Tibial nerve (tissue), 4 donors: ENCODE results near the gene SLC24A3. TPM values are rescaled to one million over a fixed set of nuclear protein-coding genes. Genes with fewer than 3 reads are reported as not detected.
A peak's percentile ranks its signal among the peaks of the same experiment; 100 is the strongest.
"Not testable (repeated sequence)": the region's sequence is repeated elsewhere in the genome, so short reads cannot be mapped to it uniquely, and the experiment has no call there.

Experiments used
- DNase-seq, 2 donors: peaks; one replicate each; pipeline ENCODE4 v3.0.0-alpha.2; 2019; ENCODE audit warnings: low spot score in 2 of 2
- H3K27ac ChIP-seq, 4 donors: fragments of 200-600 bp; sonication (generic) in 3 of 4; one replicate each; pipeline ENCODE4 v1.5.1; 2017 to 2019; ENCODE audit warnings: mild to moderate bottlenecking in 1 of 4
- H3K27me3 ChIP-seq, 2 donors: fragments of 200-600 bp; sonication (generic) in 1 of 2; one replicate each; pipeline versions ENCODE4 v1.5.1 to v1.6.0; 2017 to 2019
- H3K36me3 ChIP-seq, 3 donors: fragments of 200-600 bp; sonication (generic); one replicate each; pipeline ENCODE4 v1.5.1; 2018 to 2019
- H3K4me1 ChIP-seq, 4 donors: fragments of 200-600 bp; sonication (generic) in 3 of 4; one replicate each; pipeline ENCODE4 v1.5.1; 2017 to 2019
- H3K4me3 ChIP-seq, 4 donors: fragments of 200-600 bp; sonication (generic) in 3 of 4; one replicate each; pipeline ENCODE4 v1.5.1; 2017 to 2019; ENCODE audit warnings: mild to moderate bottlenecking in 1 of 4, moderate library complexity in 1 of 4
- H3K9me3 ChIP-seq, 4 donors: fragments of 200-600 bp; sonication (generic) in 3 of 4; one replicate each; pipeline ENCODE4 v1.5.1; 2017 to 2019
- EP300 ChIP-seq, 2 donors: sonication (generic); formaldehyde crosslinking; IDR thresholded peaks; one replicate each; pipeline ENCODE4 v1.6.1; 2017; ENCODE audit warnings: antibody characterized with exemption in 2 of 2, mild to moderate bottlenecking in 1 of 2
- POLR2A ChIP-seq, 2 donors: fragments of 450-650 bp; IDR thresholded peaks; one replicate each; pipeline ENCODE4 v1.6.1; 2017; ENCODE audit warnings: antibody characterized with exemption in 2 of 2, mild to moderate bottlenecking in 2 of 2, moderate library complexity in 2 of 2
- WGBS, 2 donors: methylation state at CpG; one replicate each; pipeline ENCODE4 v1.1.5; 2018; 5-methylcytosine and 5-hydroxymethylcytosine counted together
- total RNA-seq, 4 donors: library from RNA; depleted of rRNA; stranded (reverse); fragments of >200 nt; gene quantifications; one replicate each; pipeline ENCODE4 v1.1.0, GENCODE V29; 2016
- TF ChIP-seq, protein P1 (sequence below), 5 experiments: fragments of 200-600 bp in 3 of 5; fragments of 450-650 bp in 2 of 5; sonication (generic) in 3 of 5; IDR thresholded peaks; one replicate each; pipeline ENCODE4 v1.5.1; 2016 to 2019; ENCODE audit warnings: antibody characterized with exemption in 5 of 5, mild to moderate bottlenecking in 3 of 5, moderate library complexity in 2 of 5

Gene SLC24A3
- total RNA-seq, 4 donors from 2014 or later = 1.3 to 4.0 (median 2.7) TPM

DNA sequence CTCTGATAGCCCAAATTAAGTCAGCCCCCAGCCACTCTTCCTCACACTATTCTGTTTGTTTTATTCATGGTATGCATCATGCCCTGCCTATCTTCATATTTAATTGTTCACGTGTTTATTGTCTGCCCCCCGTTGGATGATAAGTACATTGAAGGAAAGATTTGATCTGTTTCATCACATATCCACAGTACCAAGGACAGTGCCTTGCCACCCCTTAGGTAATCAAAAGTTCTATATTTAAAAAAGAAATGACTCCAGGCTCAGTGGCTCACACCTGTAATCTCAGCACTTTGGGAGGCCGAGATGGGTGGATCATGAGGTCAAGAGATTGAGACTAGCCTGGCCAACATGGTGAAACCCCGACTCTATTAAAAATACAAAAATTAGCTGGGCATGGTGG is 535.5 kb downstream of the SLC24A3 start:
- WGBS, 2 donors = 92 to 94% methylated on average over 4 of the region's 4 CpGs
- TF ChIP-seq, protein P1, sequence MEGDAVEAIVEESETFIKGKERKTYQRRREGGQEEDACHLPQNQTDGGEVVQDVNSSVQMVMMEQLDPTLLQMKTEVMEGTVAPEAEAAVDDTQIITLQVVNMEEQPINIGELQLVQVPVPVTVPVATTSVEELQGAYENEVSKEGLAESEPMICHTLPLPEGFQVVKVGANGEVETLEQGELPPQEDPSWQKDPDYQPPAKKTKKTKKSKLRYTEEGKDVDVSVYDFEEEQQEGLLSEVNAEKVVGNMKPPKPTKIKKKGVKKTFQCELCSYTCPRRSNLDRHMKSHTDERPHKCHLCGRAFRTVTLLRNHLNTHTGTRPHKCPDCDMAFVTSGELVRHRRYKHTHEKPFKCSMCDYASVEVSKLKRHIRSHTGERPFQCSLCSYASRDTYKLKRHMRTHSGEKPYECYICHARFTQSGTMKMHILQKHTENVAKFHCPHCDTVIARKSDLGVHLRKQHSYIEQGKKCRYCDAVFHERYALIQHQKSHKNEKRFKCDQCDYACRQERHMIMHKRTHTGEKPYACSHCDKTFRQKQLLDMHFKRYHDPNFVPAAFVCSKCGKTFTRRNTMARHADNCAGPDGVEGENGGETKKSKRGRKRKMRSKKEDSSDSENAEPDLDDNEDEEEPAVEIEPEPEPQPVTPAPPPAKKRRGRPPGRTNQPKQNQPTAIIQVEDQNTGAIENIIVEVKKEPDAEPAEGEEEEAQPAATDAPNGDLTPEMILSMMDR (IDR thresholded peaks at IDR 0.05) = no peak
- TF ChIP-seq EP300 (IDR thresholded peaks at IDR 0.05) (no peak), POLR2A (IDR thresholded peaks at IDR 0.05) (no peak)

DNA sequence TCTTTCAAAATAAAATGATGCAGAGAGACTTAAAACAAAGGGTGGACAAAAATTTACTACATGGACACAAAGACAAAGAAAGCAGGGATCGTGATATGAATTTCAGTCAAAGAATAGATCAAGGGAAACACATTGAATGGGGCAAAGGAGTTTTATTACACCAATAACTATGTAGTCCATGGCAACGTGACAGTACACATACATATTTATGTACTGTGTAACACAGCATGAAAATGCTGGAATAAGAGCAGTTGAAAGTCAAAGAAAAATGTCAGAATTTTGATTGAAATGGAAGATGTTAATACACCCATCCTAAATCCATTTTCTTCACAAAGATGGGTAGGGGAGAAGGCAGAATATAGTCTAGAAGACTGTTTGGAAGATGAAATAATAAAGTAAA is 536.2 kb downstream of the SLC24A3 start:
- TF ChIP-seq EP300 (IDR thresholded peaks at IDR 0.05) = no peak
- TF ChIP-seq, protein P1 (IDR thresholded peaks at IDR 0.05) = no peak
- no peak for TF ChIP-seq POLR2A (IDR thresholded peaks at IDR 0.05)

More for the DNA sequence above, 535.5 kb downstream of the SLC24A3 start:
- no peak overlapping the region for H3K27ac ChIP-seq
- no peak overlapping the region for H3K4me3 ChIP-seq
- H3K36me3 ChIP-seq = no peaks in the 10 kb centered on the region
- H3K4me1 ChIP-seq = no peaks in the 10 kb centered on the region
- no peak for DNase-seq
- peaks cover 0 to 4% (median 0%) of the 10 kb centered on the region in 4 donors for H3K9me3 ChIP-seq
- H3K27me3 ChIP-seq = no peaks in the 10 kb centered on the region

DNA sequence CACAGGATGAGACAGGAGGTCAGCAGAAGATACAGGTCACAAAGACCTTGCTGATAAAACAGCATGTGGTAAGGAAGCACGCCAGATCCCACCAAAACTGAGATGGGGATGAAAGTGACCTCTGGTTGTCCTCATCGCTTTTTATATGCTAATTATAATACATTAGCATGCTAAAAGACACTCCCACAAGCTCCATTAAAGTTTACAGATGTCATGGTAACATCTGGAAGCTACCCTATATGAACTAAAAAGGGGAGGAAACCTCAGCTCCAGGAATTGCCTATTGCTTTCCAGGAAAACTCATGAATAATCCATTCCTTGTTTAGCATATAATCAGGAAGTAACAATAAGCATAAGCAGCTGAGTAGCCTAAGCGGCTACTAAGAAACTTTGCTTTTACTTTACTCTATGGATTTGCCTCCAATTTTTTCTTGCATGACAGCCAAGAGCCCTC is 537.2 kb downstream of the SLC24A3 start:
- no peak for DNase-seq
- Histone ChIP-seq H3K36me3 (no peaks in the 10 kb centered on the region), H3K4me1 (no peaks in the 10 kb centered on the region), H3K9me3 (peaks cover 0 to 4% (median 0%) of the 10 kb centered on the region in 4 donors), H3K27ac (no peak overlapping the region), H3K4me3 (no peak overlapping the region), H3K27me3 (no peaks in the 10 kb centered on the region)
- WGBS, 2 donors = 57 to 63% methylated on average over 3 of the region's 3 CpGs
- TF ChIP-seq POLR2A (IDR thresholded peaks at IDR 0.05) = no peak
- no peak for TF ChIP-seq EP300 (IDR thresholded peaks at IDR 0.05)
- TF ChIP-seq, protein P1 (IDR thresholded peaks at IDR 0.05) = no peak

More for the DNA sequence above, 536.2 kb downstream of the SLC24A3 start:
- WGBS, 2 donors = 55 to 66% methylated on average over 2 of the region's 2 CpGs
- Histone ChIP-seq H3K36me3 (no peaks in the 10 kb centered on the region), H3K27ac (no peak overlapping the region), H3K4me1 (no peaks in the 10 kb centered on the region), H3K4me3 (no peak overlapping the region), H3K9me3 (peaks cover 0 to 4% (median 0%) of the 10 kb centered on the region in 4 donors), H3K27me3 (no peaks in the 10 kb centered on the region)
- DNase-seq = no peak

DNA sequence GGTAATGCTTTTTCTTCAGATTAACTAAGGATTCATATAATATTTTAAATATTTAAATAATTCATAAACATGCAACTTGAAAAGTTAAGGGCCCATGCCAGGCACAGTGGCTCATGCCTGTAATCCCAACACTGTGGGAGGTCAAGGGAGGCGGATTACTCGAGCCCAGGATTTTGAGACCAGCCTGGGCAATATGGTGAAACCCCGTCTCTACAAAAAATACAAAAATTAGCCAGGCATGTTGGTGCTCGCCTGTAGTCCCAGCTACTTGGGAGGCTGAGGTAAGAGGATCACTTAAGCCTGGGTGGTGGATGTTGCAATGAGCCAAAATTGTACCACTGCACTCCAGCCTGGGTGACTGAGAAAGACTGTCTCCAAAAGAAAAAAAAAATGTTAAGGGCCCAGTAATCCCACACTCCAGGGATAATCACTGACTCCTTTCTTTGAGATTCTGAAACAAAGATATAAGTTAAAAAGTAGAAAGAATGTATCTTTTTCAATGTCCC is 537.7 kb downstream of the SLC24A3 start:
- WGBS, 2 donors = 75 to 84% methylated on average over 4 of the region's 4 CpGs
- Histone ChIP-seq H3K36me3 (no peaks in the 10 kb centered on the region), H3K4me1 (no peaks in the 10 kb centered on the region), H3K4me3 (no peak overlapping the region), H3K27me3 (no peaks in the 10 kb centered on the region), H3K9me3 (peaks cover 0 to 4% (median 0%) of the 10 kb centered on the region in 4 donors), H3K27ac (no peak overlapping the region)
- TF ChIP-seq EP300 (IDR thresholded peaks at IDR 0.05) (no peak), POLR2A (IDR thresholded peaks at IDR 0.05) (no peak)
- TF ChIP-seq, protein P1 (IDR thresholded peaks at IDR 0.05) = no peak
- DNase-seq = no peak

DNA sequence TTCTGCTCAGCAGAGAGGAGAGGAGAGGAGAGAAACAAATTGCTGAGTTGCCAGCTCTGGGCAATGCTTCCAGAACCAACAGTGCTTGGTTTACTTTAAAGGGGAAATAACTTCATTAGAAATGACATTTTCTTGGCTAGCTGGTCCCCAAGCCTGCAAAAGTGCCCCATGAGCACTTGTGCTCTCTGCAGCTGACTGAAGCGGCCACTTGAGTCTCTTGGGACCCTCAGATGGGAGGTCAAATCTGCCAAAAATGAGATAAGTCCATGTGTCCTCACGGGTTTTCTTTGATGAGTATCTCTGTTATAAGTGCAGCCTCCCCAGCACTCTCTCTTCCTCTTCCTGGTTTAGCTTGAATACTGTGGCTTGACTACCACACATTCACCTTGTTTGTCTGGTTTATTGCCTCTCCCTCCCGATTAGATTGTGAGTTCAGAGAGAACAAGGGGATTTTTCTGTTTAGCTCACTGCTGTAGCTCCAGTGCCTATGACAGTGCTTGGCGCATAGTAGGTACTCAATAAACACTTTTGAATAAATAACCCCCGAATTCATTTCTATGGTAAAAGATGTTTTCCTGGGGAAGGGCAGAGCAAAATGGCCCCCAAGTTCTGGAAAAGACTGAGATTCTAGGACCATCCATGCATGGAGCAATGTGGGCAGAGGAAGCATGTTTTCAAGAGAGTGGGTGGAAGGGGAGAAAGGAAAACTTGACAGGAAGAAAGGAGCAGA is 538.6 kb downstream of the SLC24A3 start:
- Histone ChIP-seq H3K4me1 (no peaks in the 10 kb centered on the region), H3K36me3 (no peaks in the 10 kb centered on the region), H3K27me3 (no peaks in the 10 kb centered on the region), H3K4me3 (no peak overlapping the region), H3K9me3 (no peaks in the 10 kb centered on the region), H3K27ac (peak overlapping the region in 1 of 4 donors; percentile 22)
- TF ChIP-seq, protein P1 (IDR thresholded peaks at IDR 0.05) = no peak
- no peak for TF ChIP-seq POLR2A (IDR thresholded peaks at IDR 0.05)
- TF ChIP-seq EP300 (IDR thresholded peaks at IDR 0.05) = no peak
- no peak for DNase-seq
- 67 to 71% methylated on average over 5 of the region's 5 CpGs for WGBS, 2 donors

DNA sequence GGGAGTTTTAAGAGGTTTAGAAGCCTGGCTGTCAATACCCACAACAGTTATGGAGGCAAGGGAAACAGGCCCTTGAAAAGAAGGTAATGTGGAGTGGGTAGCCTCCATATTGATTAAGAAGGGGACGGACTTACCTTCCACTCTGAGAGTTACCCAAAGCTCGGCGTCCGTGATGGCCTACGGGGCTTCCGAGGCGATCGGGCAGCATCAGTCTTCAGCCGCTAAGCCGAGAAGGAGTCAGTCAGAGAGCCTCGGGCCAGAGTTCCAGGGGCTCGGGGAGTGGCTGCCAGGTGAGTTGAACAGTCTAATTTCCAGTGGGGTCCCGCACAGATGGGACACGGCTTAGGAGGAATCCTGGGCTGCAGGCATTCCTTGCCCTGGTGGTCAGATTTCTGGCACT is 541.8 kb downstream of the SLC24A3 start:
- not testable (repeated sequence) for H3K27me3 ChIP-seq, DNase-seq, H3K27ac ChIP-seq, H3K4me3 ChIP-seq, H3K36me3 ChIP-seq, H3K9me3 ChIP-seq
- H3K4me1 ChIP-seq = peaks cover 0 to 14% (median 6%) of the 10 kb centered on the region in 4 donors
- 88 to 91% methylated on average over 14 of the region's 14 CpGs for WGBS, 2 donors
